GM19240 (cell line): Measurements from ENCODE around the gene KNSTRN.

Experiments
- DNase-seq: peaks from one replicate; pipeline ENCODE4 v3.0.0; 2011; ENCODE audit warnings: low spot score; ENCODE audit not compliant: insufficient read length

KNSTRN gene

DNA sequence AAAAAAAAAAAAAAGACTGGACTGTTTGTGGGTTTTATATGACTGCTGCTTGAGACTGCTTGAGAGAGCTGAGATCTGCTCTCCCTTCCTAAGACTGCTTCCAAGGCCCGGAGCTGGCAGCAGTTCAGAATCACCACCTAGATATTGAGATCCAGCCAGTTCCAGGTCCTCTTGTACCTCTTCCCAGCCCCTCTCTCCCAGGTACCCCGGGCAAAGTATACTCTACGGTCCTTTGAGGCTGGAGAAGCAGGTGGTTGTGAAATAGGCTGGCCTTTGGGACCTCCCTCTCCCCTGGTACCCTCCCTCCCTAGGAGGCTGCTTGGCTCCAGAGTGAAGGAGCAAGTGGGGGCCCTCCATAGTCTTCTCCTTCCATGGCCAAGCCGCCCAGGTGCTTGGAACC is 45.7 kb downstream of the KNSTRN start:
- no peak for DNase-seq

DNA sequence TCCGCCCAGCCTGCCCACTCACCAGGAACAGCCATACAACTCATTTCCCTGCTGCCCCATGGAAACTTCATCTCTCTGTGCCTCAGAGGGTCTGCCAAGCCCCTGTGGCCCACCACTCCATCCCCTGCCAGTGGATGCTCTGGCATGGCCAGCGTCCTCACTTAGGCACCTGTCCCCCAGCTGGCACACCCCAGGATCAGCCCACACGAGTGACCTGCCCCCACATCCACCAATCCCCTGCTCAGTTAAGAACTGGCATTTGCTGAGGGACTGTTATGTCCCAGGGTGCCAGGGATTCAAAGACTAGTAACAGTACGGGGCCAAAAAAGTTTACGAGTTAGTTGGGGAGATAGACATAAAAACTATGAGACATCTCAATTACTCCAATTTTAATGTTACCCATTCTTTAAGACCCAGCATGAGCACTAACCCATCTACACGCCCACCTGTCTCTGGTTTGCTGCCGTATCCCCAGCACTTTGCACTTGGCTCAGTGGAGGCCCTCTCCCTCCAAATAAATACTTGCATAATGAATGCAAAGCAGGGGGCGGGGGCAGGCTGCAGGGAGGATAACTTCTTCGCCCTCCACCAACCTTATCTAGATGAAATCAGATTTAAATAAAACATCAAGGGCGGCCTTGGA is 46.7 kb downstream of the KNSTRN start:
- no peak for DNase-seq

DNA sequence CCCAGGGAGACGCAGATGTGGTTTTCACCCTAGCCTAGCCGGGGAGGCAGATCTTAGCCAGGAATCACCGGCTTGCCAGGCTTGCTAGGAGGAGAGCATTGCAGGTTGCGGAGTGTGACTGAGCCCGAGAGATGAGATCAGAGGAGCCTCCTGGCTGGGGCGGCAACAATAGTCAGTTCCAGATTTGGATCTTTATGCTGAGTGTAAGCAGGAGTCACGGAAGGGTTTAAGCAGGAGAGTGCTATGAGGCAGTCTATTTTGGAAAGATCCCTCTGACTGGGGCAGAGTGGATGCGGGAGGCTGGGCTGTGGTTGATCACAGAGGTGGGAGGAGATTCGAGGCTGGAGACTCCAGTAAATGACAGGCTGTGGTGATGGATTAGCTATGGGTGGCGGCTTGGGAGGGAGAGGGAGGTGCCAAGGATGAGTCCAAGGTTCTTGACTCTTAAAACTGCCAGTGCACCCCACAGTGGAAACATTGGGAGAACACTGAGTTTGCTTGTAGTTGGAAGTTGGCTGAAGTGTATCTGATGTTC is 47.8 kb downstream of the KNSTRN start:
- no peak for DNase-seq

DNA sequence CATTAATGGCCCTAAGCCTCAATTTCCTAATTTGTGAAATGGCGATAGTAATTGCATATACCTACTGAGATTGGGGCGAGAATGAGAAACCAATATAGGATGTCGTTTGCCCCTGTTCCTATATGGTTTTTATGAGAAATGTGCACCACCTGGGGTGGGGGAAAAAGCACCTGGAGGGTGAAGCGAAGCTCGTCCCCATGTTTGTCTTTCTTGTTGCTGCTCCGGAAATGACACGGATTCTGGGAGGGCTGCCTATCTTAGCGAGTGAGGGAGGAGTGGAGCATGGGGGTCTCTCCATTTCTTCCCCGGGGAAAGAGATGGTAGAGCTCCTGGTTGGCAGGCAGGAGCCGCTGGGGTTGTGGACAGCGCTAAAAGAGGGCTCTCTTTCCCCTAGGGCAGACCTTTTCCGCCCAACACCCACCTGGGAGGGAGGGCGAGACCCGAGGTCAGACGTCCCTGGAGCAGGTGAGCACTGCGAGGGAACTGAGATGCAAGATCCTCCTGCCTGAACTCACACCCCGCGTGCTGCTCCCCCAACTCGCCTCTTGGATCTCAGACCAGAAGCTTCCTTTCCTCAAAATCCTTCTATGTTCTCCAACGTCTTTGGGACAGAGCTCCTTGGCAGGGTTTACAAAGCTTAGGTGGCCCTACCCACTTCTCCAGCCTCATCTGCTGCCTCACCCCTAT is 52.6 kb downstream of the KNSTRN start:
- no peak for DNase-seq

DNA sequence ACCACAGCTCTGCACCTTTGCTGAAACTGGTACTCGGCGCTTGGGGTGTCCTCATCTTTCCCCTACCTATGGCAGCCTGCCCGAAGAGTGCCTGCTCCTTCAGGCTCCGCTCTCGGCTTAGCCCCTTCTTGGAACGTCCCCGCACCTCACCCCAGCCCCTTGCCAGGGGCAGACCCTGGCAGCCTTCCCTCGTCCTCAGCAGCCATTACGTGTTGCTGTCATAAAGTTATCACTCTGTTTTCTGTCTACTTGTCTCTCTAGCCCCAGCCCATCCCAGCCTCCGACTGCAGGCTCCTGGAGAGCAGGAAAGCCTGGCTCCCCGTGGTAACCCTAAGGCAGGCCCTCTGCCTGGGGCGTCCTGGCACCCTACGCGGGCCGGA is 53.2 kb downstream of the KNSTRN start:
- DNase-seq = no peak

DNA sequence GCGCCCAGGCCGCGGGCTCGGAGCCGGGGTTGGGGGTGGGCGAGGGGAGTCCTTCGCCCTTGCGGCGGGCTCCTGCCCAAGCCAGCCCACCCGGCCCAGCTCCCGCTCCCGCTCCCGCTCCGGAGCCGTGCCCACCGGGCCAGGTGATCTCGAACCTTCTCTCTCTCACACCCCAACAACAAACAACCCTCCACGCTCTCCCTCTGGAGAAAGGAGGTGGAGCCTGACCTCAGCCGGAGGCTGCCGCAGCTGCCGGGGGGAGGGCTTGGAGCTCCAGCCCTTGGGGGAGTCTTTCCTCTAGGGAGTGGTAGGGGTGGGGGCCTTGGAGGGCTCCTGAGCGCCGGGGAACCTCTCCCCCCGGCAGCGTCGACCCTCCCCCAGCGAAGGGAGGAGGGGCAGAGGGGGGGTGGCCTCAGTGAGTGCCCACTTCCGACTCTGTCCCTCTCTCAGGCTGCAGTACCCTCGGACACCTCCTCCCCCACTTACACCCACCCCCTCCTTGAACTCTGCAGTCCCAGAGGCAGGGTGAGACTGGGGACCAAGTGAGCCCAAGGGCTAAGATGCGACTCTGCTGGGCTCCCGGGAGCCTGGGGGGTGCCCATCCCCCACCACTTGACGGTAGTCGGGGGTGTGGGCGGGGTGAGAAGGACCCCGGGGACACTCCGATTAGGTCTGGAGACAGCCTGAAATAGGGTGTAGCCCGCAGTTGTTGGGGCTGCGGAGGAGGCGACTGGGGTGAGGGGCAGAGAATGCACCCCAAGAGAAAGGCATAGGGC is 53.8 kb downstream of the KNSTRN start:
- no peak for DNase-seq

DNA sequence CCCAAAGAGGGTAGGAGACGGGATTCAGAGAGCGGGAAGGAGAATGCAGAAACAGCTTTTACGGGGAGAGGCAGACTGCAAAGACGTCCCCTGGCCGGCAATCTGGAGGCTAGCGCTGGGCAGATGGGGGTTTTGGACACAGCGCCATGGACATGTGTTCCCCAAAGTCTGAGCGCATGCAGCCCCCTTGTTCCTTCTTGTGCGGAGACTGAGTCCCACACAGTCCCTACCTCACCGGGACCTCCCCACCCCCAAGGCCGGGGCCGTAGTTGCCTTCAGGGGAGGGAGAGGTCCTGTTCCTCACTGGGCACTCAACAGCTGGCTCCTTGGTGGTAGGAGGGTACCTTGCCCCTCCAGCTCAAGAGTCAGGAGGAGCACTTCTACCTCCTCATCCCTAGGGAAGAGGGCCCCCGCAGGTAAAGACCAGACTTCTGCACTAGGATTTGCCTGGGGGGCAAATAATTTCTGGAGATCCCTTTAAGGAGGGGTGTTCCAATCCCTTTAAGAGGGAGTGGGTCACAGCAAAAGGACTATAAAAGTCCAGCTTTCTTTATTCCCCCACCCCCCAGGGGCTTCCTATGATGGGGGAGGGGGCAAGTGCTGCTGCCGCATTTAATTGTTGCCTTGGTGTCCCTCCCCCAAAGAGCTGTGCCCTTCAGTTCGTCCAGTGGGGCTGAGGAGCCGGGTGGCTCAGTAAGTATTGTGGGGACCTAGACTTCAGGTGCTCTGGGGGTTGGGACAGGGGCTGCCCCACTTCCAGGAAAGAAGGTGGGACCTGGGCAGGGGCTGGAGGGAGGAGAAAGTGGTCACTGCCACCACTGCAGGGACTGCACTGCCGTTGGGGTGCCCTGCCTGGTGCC is 54.6 kb downstream of the KNSTRN start:
- DNase-seq = no peak

DNA sequence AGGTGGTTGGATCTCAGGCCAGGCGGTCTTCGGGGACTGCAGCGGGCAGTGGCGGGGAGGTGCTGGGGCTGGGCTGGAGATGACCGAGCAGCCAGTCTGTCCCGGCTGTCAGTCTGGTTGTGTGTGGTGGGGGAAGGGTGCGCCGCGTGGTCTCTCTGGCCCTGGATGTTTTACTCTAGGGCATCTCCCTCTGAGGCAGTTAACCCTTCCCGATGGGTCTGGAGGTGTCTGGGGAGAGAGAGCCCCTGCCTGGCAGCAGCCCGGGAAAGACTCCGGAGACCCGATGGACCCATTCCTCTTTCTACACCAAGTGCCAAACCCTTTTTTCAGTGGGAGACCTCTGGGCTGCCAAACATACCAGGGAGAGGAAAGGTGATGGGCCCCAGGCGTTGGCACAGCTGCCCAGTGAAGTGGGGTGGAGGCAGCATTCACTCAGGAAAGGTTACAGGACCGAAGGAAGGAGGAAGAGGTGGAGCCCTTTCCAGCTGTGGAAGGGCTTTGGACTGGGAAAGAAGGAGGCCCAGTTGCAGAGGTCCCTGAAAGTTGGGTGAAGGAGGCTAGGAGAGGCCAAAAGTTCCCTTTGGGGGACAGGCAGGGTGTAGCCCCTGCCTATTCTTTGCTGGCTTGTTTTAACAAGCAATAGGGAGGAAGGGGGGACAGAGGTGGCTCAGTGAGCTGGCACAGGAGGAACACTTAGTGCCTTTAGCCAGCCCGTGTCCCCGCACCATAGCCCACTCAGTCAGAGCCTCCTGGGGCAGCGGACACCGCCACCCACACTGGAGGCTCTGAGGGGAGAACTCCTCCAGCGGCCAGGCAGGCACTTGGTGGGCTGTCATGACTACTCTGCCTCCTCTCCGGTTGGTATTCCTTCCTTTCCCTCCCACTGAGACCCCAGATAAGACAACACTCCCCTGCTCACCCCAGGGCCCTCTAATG is 55.5 kb downstream of the KNSTRN start:
- DNase-seq = no peak

DNA sequence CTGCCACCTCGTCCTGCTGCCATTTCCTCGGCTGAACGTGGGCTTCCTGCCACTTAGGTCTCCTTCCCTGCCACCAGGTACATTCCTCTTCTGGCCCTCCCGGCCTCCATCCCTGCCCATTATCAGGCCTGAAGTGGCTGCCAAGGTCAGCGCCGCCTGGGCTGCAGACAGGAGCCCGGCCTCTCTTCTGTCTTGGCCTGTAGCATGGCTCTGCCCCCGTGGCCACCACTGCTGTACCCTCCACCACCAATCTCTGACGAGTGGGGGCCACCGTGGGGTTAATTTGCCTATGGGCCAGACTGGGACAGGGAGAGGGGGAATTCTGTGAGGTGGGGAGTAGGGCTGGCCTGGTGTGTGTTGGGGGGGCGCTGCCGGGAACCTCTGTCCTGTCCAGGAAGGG is 56.2 kb downstream of the KNSTRN start:
- DNase-seq = no peak

DNA sequence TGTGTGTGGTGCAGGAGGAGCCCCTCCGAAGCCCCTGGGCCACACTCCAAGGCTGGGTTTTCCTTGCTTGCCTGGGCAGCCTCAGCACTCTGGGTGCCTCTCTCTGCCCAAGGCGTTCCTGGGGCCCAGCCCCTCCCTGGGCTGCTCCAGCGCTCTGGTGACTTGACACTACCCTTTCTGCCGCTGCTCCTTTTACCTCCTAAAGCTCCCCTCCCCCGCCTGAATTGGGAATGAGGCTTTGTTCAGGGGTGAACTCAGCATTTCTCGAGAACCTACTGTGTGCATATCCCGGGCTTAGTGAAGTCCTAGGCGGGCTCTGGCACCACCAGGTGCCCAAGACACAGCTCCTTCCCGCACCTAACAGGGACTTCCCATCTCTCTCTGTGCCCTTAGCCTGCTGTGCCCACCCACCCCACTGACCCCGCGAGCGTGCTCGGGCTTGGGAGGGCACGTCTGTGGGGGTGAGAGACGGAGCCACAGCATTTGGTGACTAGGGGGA is 57.0 kb downstream of the KNSTRN start:
- DNase-seq = no peak

DNA sequence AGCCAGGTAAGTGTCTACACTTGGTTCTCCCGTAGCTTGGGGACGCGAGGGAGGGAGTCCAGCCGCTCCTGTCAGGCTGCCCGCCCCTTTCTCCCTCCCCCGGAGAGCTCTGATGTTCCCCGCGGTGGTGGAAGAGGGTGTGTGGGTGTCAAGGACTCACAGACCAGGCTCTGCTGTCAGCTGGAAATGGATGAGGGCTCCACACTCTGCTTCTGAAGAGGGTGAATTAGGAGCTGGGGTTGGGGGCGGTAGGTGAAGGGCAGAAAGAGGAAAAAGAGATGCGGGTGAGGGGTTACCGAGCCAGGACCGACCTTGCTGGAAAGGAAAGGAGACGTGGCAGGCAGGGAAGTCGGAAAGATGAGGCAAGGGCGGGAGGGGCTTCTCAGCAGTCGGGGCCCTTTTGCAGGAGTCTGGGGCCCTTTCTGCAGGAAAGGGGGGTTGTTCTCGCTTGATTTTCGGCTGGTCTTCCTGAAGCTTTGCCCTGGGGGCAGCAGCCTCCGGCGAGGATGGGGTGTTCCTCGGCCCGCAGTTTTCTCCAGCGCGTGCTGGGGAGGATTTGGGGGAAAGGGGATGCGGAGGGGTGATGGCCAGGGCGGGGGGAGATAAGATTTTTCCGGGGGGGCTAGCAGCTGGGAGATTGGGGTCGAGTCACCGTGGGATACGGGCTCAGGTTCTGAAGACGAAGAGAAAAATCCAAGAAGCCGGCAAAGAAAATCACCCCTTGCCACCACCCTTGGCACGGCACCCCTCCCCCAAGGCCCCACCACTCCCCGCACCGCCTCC is 57.6 kb downstream of the KNSTRN start:
- DNase-seq = no peak

DNA sequence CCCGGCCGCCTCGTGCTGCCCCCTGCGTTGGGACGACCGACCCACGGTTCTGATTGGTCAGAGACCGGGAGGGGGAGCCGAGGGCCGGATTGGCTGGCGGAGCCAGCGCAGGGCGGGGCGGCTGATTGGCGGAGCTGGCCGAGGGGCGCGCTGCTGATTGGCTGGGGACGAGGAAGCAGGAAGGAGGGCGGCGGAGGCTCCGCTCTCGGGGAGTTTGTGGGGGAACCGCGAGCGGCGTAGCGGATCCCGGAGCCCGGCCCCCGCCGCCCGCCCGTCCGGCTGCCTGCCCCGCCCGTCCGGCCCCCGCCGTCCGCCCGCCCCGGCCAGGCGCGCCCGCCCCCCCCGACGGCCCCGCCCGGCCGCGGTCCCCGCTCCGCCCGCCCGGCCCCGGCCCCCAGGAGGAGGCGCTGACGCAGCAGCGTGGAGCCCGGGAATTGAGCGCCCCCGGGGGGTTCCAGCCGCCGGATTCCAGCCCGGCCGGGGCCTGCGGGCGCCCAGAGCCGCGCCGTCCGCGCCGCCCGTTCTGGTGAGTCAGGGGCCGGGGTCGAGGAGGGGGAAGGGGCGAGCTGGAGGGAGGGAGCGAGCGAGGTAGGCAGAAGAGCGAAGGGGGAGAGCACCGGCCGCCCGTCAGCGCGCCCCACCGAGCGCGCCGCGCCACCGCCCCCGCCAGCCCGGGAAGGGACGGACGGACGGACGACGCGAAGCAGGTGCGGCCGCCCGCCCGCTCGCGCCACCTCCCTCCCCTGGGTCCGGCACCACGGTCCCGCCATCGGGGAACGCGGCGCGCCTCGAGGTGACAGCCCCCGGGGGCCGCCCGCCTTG is 58.4 kb downstream of the KNSTRN start, which contains the start of gene BAHD1:
TSS of gene BAHD1 (plus strand) at position 211 of the 822 bp plus-strand sequence. CDS start 17,512 bp downstream, outside the sequence.
- DNase-seq = peak; percentile 99

DNA sequence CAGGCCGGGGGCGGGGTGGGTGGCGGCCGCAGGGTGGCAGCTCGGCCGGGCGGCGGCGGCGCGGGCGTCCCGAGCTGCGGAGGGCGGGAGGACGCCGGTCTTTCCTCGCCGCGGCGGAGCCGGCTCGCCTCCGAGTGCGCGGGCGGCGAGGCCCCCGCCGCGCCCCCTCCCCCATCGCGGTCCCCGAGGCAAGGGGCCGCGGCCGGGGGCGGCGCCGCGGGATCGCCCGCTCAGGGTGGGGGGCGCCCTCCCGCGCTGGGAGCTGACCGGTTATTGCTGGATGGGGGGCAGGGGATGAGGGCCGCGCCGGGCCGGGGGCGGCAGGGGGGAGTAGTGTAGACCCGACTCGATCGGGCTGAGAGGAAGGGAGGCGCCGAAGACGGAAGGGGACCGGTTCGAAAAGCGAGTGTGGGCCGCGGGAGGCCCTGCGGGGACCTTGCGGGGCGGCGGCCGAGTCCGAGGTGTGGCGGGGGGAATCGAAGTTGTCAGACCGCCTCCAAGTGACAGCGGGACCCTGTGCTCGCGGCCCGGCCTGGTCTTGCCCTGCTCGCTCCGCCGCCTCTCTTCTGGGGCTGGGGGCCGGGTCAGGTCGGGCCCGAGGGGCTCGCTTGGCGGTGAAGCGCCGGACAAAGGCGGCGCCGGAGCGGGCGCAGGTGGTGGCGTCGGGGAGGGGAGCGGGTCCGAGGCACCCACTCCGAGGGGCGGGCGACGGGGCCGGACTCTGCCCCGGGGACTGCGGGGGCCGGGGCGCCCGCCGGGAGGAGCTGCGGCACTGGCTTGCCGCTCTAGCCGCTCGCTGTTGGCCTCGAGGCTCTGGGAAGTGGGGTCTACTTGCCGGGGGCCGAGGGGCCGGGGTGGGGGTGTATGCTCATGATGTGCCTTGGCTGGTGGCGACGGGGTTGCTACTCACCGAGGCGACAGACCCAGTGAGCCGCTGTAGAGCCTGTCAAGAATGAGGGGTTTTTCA is 59.3 kb downstream of the KNSTRN start:
- no peak for DNase-seq

DNA sequence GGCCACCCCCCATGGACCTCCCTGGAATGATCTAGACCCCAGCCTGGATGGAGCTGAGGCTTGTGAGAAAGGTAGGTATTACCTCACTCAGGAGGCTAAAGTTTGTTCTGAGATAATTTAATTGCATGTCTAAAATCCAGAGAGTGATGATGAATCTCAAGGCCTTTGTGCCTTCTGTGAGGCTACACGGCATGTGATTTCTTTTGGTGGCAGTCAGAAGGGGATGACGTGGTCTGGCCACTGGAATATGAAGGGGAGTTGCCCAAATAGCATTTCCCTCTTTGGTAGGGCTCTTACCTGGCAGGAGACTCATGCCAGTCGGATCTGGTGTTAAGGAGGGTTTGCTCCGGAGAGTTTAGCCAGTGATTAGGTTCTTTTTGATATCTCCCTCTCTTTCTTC is 60.7 kb downstream of the KNSTRN start:
- no peak for DNase-seq

DNA sequence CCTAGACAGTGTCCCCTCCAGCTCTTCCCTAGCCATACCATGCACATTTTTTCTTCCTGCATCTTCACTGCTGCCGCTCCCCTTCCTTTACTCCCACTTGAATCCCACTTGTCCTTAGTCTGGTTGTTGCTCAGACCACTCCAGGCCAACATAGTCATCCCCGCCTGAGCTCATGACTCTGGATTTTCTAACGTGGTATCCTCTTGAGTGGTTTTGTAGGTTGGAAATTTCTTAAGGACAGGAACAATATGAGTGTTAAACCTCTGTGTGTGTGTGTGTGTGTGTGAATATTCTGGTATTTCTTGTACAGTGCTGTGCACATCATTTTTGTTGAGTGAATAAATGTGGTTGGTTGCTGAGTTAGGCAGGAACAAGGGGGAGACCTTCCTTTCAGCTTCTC is 61.3 kb downstream of the KNSTRN start:
- DNase-seq = no peak
